ENCODE data around the gene TCN2.
"Not testable (repeated sequence)": the region's sequence is repeated elsewhere in the genome, so short reads cannot be mapped to it uniquely, and the experiment has no call there.

TCN2 gene

DNA sequence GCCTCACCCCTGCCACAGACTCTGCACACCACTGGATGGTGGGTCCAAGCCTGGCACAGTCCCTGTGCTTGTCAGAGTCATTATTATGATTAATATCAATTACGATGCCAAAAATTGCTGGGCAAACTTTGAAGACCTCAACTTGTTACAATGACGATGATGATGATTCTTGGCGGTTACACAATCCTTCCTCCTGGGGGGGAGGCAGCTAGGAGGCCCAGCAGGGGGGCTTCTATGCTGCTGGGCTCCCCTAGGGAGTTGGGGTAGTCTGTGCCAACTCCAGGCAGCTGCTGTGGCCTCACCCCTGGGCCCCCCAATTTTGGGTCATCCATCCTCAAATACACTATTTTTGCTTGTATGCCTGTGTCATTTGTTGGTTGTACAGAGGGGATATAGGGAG is 40.6 kb downstream of the TCN2 start:
- no peak for DNase-seq (ENCODE audit: low spot score)

GRCh38 chr22:30648825-30649224 is 41.9 kb downstream of the TCN2 start:
- DNase-seq (ENCODE audit: low spot score): no peak

- DNase-seq (ENCODE audit: low spot score): peak; percentile 90
Measured at GRCh38 chr22:30649430-30650007, 42.5 kb downstream of the TCN2 start.

- DNase-seq (ENCODE audit: low spot score): no peak
Measured at GRCh38 chr22:30650508-30651116, 43.6 kb downstream of the TCN2 start.

- no peak for DNase-seq (ENCODE audit: low spot score)
Measured at GRCh38 chr22:30652852-30653251, 45.9 kb downstream of the TCN2 start.

DNA sequence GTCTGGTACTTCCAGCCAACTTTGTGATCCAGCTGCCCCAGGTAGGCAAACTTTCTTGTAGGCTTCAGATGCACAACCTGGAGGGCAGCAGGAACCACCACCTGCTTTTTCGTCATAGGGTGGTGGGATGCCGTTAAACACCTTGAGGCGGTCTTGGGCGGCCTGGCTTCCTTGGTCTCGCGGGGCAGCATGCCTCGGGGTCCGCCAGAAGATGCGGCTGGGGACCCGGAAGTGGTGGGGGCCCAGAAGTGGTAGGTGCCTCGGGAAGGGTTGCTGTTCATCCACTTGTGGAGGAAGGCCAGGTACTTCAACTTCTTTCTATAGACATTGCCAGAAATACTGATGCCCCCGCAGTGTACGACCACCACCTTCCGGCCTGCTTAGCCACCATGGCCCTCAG is 47.4 kb downstream of the TCN2 start:
- DNase-seq (ENCODE audit: low spot score): no peak

- DNase-seq (ENCODE audit: low spot score): no peak
Measured at GRCh38 chr22:30655532-30655931, 48.6 kb downstream of the TCN2 start.

DNA sequence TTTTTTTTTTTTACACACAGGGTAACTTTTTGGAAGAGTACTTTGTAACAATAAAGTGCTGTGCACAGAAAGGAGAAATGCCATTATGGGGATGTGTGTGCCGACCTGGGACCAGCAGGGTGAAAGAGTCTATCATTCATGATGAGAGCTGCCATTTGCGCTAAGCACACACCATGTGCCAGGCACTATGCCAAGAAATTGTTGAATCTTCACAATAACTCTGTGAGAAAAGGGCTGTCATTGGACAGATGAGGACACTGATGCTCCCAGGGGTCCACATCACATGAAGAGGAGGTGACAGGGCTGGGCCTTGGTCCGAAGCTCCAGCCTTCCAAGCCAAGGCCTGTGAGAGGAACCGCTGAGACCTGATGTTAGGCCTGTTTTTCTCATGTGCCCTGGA is 55.1 kb downstream of the TCN2 start:
- DNase-seq (ENCODE audit: low spot score): no peak

DNA sequence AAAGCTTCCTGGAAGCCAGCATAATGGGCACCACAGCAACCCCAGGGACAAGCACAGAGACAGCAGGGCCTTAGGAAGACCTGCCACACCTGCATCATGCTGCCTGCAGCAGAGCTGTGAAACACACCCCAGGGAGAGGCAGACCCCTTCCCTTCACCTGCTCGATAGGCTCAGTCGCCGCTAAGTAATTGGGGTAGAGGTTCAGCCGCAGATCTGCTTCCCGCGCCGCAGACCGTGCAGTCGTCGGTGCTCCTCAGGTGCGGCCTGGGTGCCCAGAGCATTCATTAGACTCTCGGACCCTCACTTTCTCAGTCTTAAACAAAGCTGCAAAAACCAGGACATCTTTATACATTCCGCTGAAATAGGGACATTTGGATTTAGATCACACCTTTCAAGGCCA is 57.8 kb downstream of the TCN2 start:
- DNase-seq (ENCODE audit: low spot score): no peak

GRCh38 chr22:30665266-30665665 is 58.3 kb downstream of the TCN2 start:
- DNase-seq (ENCODE audit: low spot score): no peak

- DNase-seq (ENCODE audit: low spot score): no peak
Measured at GRCh38 chr22:30665786-30666185, 58.8 kb downstream of the TCN2 start.

DNA sequence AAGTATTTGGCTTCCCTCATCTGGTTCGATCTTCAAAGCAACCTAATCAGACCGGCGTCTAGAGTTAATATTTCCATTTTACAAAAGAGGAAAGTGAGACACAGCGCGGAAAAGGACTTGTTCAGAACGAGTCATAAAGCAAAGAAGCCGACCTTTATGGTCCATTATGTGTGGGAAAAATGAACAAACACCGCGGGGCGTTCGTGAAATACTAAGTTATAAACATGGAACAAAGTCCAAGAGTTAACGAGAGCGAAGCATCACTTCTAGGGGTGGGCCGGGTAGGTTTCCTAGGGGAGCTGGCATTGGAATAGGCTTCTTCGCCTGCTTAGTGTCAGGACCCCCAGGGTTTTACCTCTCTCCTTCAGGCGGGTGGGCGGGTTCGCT is 60.1 kb downstream of the TCN2 start:
- DNase-seq (ENCODE audit: low spot score): no peak

- peak; percentile 99 for DNase-seq (ENCODE audit: low spot score)
Measured at GRCh38 chr22:30667494-30668385, 60.8 kb downstream of the TCN2 start, which contains the start of gene DUSP18. TSS of gene DUSP18 (minus strand) at chr22:30667875. CDS start at chr22:30664003, 3,872 bp downstream.

DNA sequence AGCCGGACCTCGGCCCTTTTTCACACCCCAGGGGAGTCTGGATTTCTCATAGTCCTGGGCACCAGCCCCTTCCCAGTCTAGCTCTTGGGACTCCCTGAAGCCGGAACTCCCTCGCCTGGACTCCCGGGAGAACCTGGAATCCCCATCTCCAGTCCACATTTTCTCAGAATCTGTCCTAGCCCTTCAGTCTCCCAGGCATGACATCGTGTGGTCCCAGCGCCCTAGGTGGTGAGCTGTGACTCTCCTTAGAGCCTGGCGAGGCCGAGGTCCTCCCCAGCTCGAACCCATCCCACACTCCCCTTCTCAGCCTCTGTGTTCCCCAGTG is 61.4 kb downstream of the TCN2 start:
- peak; percentile 29 for DNase-seq (ENCODE audit: low spot score)

DNA sequence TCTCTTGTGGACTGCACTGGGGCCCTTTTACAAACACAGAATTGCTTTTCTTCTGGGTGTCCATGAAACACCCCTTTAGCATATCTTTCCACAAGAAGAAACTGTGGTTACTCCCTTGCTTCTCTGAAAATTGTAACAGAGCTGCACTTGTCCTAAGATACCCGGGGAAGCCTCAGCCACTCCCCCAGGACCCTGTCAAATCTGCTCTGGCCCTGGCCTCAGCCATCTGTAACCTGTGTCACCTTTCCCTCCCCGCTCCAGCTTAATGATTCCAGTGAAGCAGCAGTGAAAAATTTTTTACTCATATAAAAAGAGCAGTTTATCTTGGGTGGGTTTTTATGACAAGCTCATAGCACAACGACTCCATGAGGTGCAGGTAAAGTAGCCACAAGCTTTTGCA is 64.1 kb downstream of the TCN2 start:
- no peak for DNase-seq (ENCODE audit: low spot score)

GRCh38 chr22:30673136-30673535 is 66.2 kb downstream of the TCN2 start:
- no peak for DNase-seq (ENCODE audit: low spot score)

GRCh38 chr22:30674482-30674881 is 67.5 kb downstream of the TCN2 start:
- no peak for DNase-seq (ENCODE audit: low spot score)

DNA sequence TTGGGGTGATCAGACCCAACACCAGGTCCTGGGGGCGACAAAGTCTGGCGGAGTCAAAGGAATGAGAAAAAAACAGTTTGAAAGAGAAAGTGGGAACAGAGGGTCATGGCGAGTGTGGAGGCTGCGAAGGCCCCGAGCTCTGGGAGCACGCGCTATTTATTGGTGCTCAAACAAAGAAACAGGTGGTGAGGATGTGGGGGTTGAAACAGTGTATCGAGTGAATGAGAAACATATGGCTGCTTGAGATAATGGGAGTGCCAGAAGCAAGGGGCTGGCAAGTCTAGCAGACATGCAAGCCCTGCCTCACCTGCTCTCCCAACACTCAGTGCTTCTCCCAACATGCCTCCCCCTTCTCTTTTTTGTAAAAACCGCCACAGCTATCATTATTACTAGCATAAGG is 68.5 kb downstream of the TCN2 start:
- DNase-seq (ENCODE audit: low spot score): no peak

GRCh38 chr22:30676565-30676964 is 69.6 kb downstream of the TCN2 start:
- not testable (repeated sequence) for DNase-seq (ENCODE audit: low spot score)

All from hepatic stellate cell (primary cell).